MCF 10A (cell line): Measurements from ENCODE around the gene DDX1. TPM values are rescaled to one million over a fixed set of nuclear protein-coding genes. Genes with fewer than 3 reads are reported as not detected.

Experiments
- BruUV-seq: library from RNA; stranded (reverse); fragments of 400-500 nt; replicated peaks from 2 replicates; lab custom pipeline; 2021; lab: Mats Ljungman, UMichigan
- CTCF ChIA-PET: fragments of 300-600 bp; sonication (Branson Sonifier 250); formaldehyde crosslinking; extraction: SDS; loops from one replicate; lab custom pipeline; 2021; ENCODE audit warnings: antibody characterized with exemption, inconsistent platforms; lab: Yijun Ruan, JAX
- POLR2A ChIA-PET: fragments of 300-600, 350-650 bp; sonication (Branson Sonifier 250); formaldehyde crosslinking; extraction: SDS; loops from one replicate; lab custom pipeline; 2020; ENCODE audit warnings: antibody characterized with exemption, inconsistent platforms; lab: Yijun Ruan, JAX
- DNase-seq: peaks from one replicate; pipeline ENCODE4 v3.0.0-alpha.2; 2018; ENCODE audit not compliant: unreplicated experiment
- H3K27ac Mint-ChIP-seq: one replicate; pipeline ENCODE4 v1.8.0; 2022; ENCODE audit warnings: mild to moderate bottlenecking, low read depth, mixed read lengths; ENCODE audit not compliant: unreplicated experiment
- H3K27me3 Mint-ChIP-seq: one replicate; pipeline ENCODE4 v1.8.0; 2022; ENCODE audit warnings: mixed read lengths; ENCODE audit not compliant: insufficient read depth, unreplicated experiment
- H3K36me3 Mint-ChIP-seq: one replicate; pipeline ENCODE4 v1.8.0; 2022; ENCODE audit warnings: mild to moderate bottlenecking, moderate library complexity, mixed read lengths; ENCODE audit not compliant: insufficient read depth, unreplicated experiment
- H3K4me1 Mint-ChIP-seq: one replicate; pipeline ENCODE4 v1.8.0; 2022; ENCODE audit warnings: mixed read lengths; ENCODE audit not compliant: insufficient read depth, unreplicated experiment
- H3K4me3 Mint-ChIP-seq: one replicate; pipeline ENCODE4 v1.8.0; 2022; ENCODE audit warnings: mild to moderate bottlenecking, moderate library complexity, mixed read lengths; ENCODE audit not compliant: unreplicated experiment
- H3K9me3 Mint-ChIP-seq: one replicate; pipeline ENCODE4 v1.8.0; 2022; ENCODE audit warnings: mixed read lengths; ENCODE audit not compliant: unreplicated experiment
- intact Hi-C: fragments of 100-400 bp; cut with micrococcal nuclease; formaldehyde crosslinking; loops from 2 replicates; pipeline ENCODE4 v1.14.1; 2022
- total RNA-seq: library from RNA; stranded (reverse); gene quantifications from 2 replicates; pipeline ENCODE4 v1.2.3, GENCODE V29; 2022
- TF ChIP-seq, protein P1 (sequence below): fragments of 200-600 bp; IDR thresholded peaks from one replicate; pipeline ENCODE4 v1.8.0; 2022; ENCODE audit warnings: antibody characterized with exemption, mild to moderate bottlenecking; ENCODE audit not compliant: unreplicated experiment

The DDX1 gene
- total RNA-seq, 1 experiment from 2014 or later: 119 TPM

DNA sequence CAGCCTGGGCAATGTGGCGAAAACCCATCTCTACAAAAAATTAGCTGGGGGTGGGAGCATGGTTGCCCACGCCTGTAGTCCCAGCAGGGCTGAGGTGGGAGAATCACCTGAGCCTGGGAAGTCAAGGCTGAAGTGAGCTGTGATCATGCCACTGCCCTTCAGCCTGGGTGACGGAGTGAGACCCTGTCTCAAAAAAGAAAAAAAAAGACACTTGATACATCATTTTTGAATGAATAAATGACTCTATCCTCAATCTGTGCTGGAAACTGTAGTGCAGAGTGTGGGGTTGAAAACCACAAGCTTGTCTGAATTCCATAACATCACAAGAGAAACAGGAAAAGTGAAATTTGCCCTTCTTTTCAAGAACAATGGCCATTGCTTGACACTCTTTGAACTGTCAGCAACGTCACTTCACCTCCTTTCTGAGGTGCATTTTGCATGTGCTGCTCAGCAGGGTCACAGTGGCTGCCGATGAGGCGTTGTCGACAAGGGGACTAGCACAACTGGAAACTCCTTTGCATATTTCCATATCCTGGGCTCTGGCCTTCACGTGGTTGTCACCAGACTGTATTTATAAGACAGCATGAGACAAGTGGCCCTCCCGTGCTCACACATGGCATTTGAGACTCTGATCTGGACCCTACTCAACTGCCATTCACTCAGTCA lies 54.2 kb downstream of the DDX1 start:
- CTCF ChIA-PET: interaction anchor here (0.6 to 1.6 kb wide), 5 partner anchors 9 to 963 kb away, joined by 3 to 7 read pairs (median 4); no protein-coding TSS in a partner anchor
- TF ChIP-seq, protein P1, sequence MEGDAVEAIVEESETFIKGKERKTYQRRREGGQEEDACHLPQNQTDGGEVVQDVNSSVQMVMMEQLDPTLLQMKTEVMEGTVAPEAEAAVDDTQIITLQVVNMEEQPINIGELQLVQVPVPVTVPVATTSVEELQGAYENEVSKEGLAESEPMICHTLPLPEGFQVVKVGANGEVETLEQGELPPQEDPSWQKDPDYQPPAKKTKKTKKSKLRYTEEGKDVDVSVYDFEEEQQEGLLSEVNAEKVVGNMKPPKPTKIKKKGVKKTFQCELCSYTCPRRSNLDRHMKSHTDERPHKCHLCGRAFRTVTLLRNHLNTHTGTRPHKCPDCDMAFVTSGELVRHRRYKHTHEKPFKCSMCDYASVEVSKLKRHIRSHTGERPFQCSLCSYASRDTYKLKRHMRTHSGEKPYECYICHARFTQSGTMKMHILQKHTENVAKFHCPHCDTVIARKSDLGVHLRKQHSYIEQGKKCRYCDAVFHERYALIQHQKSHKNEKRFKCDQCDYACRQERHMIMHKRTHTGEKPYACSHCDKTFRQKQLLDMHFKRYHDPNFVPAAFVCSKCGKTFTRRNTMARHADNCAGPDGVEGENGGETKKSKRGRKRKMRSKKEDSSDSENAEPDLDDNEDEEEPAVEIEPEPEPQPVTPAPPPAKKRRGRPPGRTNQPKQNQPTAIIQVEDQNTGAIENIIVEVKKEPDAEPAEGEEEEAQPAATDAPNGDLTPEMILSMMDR: no peak
- H3K4me1 Mint-ChIP-seq: no peaks in the 10 kb centered on the region
- POLR2A ChIA-PET: no interaction called here
- no peak overlapping the region for H3K4me3 Mint-ChIP-seq
- H3K27me3 Mint-ChIP-seq: peaks cover 35% of the 10 kb centered on the region
- intact Hi-C loops: no loop called here
- peaks cover 10% of the 10 kb centered on the region for H3K9me3 Mint-ChIP-seq
- no peak for DNase-seq
- no peak overlapping the region for H3K27ac Mint-ChIP-seq
- no TSS peak for BruUV-seq
- H3K36me3 Mint-ChIP-seq: no peaks in the 10 kb centered on the region

GRCh38 chr2:15646661-15647060 lies 55.0 kb downstream of the DDX1 start:
- POLR2A ChIA-PET: no interaction called here
- H3K27me3 Mint-ChIP-seq: peaks cover 41% of the 10 kb centered on the region
- peaks cover 2% of the 10 kb centered on the region for H3K9me3 Mint-ChIP-seq
- no peaks in the 10 kb centered on the region for H3K4me1 Mint-ChIP-seq
- no peak overlapping the region for H3K27ac Mint-ChIP-seq
- TF ChIP-seq, protein P1: no peak
- H3K36me3 Mint-ChIP-seq: no peaks in the 10 kb centered on the region
- no peak overlapping the region for H3K4me3 Mint-ChIP-seq
- DNase-seq: no peak
- CTCF ChIA-PET: no interaction called here
- intact Hi-C loops: no loop called here
- BruUV-seq: no TSS peak

DNA sequence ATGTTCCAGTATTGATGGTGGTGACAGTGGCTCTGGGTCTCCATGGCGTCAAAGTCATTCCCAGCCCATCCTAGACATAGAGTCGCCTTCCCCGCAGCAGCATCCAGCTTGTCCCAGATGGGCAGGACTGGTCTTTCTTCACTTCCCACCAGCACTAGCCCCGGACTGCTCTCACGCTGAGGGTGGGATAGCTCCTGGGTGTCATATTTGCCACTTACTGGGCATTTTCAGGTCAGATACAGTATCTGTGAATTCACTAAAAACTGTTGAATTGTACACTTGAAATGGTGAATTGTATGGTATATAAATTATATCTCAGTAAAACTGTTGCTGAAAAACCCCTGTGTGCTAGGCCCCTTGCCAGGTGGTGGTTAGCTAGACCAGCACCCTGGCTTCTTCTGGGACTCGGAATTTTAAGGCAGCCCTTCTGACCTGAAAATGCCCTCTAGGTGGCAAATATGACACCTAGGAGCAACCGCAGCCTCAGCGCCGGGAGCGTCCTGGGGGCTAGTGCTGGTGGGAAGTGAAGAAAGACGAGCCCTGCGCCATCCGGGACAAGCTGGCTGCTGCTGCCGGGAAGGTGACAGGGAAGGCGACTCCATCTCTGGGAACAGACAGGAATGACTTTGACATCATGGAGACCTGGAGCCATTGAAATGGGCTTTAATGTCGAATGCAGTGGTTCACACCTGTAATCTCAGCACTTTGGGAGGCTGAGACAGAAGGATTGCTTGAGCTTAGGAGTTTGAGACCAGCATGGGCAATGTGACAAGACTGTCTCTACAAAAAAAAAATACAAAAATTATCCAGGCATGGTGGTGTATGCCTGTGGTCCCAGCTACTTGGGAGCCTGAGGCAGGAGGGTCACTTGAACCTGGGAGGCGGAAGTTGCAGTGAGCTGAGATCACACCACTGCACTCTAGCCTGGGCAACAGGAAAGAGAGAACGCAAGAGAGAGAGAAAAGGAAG lies 56.2 kb downstream of the DDX1 start:
- ChIA-PET POLR2A (interaction anchor here (0.6 kb wide), 1 partner anchor 726 kb away, joined by 3 read pairs; no protein-coding TSS in a partner anchor), CTCF (no interaction called here)
- Mint-ChIP-seq H3K27ac (no peak overlapping the region), H3K4me3 (no peak overlapping the region), H3K9me3 (no peaks in the 10 kb centered on the region), H3K4me1 (no peaks in the 10 kb centered on the region), H3K36me3 (no peaks in the 10 kb centered on the region), H3K27me3 (peaks cover 41% of the 10 kb centered on the region)
- TF ChIP-seq, protein P1: no peak
- no peak for DNase-seq
- intact Hi-C loops: no loop called here
- BruUV-seq: no TSS peak
